HG02885 (cell line): ENCODE measurements around the gene GK2.

Experiments
- ATAC-seq: cut with Tn5 transposase; IDR thresholded peaks from one replicate; pipeline ENCODE4 v1.9.1; 2021; ENCODE audit warnings: mild to moderate bottlenecking; ENCODE audit not compliant: unreplicated experiment, poor library complexity

The GK2 gene

DNA sequence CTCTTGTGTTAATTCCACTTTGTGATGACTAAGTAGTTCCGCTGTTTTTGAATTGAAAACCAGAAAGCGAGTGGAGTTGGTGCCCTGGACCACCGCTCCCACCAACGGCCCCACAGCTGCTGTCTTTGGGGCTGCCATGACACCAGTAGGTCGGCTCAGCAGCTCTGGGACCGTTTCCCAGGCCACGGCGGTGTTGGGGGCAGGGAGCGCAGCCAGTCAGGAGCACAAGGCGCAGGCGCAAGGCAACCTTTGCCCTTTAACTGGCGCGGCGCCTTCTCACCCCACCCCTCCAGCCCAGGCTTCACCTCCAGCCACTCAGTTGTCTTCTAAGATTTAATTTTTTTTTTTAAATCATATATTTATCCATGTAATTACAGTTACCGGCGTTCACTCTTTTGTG, at the start of gene GK2:
Gene GK2, minus strand, starts transcription at position 166 of the 400 bp plus-strand sequence. Its CDS starts 28 bp downstream, at position 138.
- ATAC-seq = no peak

DNA sequence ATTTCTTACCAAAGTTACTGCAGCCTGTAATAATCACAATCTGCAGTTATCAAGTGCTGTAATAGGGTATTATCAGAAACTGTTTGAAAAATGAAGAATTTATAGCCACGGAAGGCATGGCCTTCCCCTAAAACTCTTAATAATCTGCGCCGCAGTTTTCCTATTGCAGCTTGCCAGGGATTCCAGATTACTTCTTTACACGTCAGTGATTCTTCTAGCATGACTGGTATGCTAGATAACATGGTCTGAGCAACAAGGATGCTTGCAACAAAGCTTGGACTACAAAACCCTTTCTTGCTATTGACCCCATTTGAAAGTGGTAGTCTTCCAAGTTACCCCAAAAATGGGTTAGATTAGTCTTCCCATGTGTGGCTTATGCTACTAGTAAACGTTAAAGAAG, 47.2 kb upstream of the GK2 start:
- ATAC-seq = no peak

DNA sequence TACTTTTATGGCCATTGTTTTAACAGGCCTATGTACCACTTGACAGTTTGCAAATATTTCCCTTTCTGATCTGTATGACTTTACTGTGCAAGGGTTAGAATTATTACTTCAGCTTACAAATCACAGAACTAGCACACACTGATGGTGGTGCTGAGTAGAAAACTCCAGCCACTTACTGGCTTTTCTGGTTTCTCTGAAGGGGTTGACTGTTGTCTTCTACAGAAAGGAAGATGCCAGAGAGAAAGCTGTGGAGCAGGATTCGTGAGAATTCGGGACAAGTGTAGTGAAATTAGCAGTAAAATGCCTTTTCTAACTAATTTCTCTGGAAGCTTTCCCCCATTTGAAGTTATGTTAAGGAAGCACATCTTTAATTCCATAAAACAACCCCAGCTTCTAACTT, 46.6 kb upstream of the GK2 start:
- no peak for ATAC-seq

DNA sequence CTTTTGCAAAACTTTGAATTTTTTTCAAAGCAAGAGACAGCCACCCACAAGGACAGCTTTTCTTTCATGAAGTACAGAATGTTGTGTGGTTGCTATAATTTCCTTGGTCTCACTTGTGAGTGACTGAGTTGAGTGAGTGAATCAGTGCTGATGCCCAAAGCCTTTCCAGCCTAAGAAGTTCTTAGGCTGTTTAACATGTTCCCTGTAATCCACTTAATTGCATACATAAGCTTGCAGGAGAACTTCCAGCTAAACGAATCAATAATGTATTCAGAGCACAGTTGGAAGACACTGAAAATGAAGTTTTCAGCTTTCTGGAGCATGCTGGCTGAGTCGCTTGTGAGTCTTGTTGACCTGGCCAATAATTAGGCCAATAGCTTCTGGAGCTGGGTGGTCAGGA, 42.0 kb upstream of the GK2 start:
- no peak for ATAC-seq

DNA sequence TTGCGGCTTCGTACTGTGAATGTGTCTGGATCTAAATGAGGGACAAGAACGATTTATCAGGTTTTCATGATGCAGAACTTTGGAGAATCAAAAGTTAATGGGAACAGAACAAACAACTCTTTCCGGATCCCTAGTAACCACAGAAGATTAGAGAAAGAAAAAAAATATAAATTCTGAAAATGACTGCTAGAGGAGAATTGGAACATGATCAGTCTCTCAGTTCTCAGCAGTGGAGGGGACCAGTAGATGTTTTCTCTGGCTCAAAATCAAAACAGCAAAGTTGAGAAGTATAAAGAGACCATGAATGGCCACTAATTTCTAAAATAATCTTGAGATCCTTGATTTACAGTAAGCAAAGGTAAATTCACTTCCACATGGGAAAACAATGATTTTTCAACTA, 38.1 kb upstream of the GK2 start:
- ATAC-seq = no peak

DNA sequence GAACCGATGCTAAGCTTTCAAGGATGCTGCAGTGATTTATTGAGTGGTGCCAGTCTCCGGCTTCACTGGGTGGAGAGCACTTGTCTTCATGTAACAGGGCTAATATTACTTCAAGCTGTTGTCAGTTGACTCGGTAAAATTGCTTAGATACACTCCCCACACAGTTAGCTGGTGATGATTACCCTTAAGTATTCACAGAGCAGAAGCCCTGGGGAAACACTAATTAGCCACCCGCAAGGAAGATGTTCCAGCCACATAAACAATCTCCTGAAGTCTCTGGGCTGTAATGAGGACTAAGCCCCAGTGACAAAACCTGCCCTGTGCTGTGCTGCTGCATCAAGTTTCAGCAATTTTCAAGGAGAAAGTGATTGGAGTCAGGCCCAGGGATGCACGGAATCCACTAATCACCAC, 37.3 kb upstream of the GK2 start:
- no peak for ATAC-seq

DNA sequence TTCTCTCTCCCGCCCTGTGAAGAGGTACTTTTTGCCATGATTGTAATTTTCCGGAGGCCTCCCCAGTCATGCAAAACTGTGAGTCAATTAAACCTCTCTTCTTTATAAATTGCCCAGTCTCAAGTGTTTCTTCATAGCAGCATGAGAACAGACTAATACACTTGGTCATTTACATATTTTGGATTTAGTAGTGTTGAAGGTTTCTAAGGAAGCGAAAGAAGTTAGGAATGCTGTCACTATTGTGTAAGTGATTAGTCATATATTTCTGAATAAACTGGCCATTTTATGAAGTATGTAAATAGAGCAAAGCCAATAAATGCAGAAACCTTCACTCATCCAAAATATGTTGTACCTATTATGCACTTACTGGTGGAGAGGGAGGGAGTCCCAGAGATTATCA, 34.4 kb upstream of the GK2 start:
- ATAC-seq = no peak

DNA sequence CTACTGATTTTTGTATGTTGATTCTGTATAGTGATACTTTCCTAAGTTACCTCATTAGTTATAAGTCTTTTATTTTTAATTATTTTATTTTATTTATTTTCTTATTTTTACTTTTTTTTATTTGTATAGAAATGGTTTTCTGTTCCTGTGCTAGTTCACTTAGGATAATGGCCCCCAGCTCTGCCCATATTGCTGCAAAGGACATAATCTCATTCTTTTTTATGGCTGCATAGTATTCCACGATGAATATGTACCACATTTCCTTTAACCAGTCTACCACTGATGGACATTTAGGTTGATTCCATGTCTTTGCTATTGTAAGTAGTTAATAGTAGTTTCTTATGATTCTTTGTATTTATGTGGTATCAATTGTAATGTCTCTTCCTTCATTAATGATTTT, 31.5 kb upstream of the GK2 start:
- ATAC-seq = no peak

DNA sequence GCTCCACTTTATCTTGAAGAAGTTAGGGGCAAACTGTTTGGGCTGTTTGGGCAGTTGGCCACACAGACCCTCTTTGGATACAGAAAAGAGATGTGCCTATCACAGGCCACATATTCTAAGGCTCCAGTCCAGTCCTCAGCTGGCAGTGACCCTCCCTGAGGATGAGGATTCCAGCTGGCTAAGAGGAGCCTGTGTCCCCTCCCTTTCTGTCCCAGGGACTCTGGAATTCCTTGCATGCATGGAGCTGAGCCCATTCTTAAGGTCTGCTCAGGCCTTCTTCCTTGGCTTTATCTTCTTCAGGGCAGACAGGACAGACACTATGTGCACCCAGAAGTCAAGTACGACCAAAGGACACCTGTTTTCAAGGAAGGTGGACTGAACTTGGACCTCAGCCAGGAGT, 23.8 kb upstream of the GK2 start:
- no peak for ATAC-seq

DNA sequence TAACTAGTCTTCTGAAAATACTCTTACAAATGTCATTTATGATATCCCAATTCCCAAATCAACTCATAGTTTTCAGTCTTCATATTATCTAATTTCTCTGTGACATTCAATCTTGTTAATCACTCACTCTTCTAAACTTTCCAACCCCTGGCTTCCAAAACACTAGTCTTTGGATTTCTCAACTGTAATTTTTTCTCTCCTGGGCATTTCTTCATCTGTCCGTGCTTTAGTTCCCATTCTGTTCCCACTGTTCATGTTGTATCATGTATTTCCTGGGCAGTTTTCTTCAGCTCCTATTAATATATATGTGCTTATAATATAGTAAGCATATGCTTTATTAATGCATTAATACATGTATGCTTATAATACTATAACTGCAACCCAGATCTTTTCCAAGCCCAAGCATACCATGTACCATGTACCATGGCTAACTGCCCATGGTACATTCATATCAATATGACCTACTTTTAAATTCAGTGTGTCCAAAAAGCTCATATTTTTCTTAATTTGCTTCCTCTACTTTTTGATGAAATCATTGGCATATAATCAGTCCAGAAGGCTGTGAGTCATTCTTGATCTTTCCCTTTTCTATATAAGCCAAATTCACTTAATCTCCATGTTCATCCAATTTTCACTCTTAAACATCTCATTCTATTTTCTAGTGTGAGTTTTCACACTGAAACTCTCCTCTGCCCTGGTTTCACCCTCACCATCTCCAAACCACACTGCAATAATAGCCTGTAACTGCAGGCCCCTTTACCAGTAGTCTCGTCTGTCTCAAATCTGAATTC, 21.3 kb upstream of the GK2 start:
- ATAC-seq = no peak

DNA sequence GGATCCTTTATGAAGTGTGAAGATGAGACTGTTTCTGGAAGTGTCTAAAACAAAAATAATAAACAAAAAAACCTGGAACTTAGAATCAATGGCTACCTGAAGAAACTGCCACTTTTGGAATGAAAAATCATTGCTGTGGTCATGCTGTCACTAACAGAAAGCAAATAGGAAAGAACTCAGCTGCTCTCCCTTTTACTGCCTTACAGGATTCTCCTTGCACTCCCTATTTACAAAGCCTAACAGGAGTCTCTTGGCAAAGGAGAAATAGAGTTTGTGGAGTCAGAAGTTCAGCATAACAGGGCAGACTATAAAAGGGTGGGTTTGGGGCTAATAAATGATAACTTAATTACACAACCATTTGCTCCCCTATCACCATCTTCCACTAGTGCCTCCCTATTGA, 19.0 kb upstream of the GK2 start:
- ATAC-seq = no peak

DNA sequence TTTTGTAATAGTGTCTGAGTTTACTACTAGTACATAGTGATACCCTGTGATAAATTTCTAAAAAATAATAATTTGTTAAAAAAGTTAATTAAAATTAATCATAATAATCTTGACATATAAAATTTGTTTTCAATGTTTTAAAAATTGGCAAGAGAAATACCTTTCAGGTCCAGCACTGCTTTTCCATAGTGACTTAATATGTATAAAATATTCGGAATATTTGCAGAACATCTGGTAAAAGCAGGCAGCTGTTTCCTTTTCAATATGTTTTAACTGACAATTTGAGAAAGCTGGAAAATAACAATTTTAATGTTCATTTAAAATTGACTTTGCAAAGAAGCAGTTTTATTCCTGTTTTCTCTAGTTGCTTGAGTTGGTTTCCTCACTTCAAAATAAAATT, 17.6 kb upstream of the GK2 start:
- ATAC-seq = no peak

DNA sequence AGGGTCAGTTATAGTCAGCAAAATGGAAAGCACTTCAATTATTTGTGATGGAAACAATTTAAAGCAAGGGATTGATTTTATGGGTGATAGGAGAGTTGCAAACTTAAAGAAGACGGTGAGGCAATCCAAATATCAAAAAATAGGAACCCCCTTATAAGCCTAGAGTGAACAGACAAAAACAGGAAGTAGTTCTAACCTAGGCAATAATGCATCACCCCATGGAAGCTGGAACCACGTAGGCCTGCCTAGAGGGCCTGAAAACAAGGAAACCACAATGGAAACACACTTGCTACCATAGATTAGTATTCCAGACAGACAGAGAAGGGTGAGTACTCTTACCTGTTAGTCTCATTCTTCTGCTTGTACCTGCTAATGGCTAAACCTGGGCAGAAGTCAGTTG, 13.5 kb upstream of the GK2 start:
- no peak for ATAC-seq

DNA sequence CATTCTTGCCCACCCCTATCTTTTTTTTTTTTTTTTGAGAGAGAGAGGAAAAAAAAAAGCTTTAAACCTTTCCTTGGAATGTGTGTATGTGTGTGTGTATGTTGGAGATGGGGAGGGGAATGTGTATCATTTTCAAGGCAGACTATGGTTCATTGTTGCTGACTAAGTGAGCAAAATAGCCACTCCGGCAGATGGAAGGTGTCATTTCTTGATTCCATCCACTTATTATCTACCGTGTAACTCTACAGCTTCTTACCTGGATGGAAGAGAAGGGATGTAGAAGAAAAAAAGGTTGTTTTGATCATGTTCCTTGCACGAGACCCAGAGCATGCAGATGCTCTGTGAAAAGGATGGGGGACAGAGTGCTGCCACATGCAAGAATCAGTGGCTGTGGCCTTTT, 5.9 kb upstream of the GK2 start:
- ATAC-seq = no peak

DNA sequence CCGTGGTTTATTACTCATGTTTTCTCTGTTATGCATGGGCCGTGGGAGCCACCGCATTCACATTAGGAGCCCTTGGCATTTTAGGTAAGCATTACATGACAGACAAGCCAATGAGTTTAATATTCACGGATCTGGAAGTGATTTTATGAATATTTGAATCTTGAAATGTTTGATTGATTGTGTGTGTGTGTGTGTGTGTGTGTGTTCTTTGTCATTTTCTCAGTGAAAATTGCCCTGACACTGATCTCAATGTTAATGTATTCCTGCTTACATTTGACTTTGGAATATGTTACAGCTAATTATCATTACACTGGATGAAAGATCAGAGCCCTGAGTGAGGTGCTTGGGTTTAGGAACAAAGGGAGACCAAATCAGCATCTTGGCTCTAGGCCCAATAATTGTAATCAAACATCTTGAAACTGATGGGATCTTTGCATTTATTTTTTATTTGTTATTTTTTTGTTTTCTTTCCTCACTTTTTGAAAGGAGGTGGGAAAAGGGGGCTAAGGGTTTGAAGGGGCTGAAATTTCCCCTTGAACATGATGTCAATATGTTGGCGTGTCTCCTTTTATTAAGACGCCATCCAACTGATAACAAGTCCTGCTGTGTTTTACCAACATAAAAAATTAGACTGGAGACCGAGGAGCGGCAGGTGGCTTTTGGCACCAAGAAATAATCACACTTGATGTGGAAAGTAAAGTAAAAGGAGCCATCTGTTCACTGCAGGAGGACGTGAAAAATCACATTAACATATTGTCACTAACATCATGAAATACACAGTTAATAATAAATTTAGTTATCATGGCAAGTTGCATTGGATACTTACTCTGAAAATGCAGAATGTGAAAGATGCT, 5.2 kb upstream of the GK2 start:
- ATAC-seq = no peak

DNA sequence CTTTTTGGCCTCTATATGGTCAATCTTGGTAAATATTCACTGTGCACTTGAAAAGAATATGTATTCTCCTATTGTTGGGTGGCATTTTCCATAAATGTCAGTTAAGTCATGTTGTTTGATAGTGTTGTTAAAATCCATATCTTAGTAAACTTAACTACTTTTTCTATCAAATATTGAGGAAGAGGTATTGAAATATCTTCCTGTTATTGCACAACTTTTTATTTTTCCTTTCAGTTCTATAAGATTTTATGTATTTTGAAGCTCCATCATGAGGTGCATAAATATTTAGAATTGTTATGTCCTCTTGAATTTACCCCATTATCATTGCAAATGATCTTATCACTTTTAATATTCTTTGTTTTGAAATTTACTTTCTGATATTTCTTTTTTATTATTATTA, 3.4 kb downstream of the GK2 start:
- ATAC-seq = no peak

DNA sequence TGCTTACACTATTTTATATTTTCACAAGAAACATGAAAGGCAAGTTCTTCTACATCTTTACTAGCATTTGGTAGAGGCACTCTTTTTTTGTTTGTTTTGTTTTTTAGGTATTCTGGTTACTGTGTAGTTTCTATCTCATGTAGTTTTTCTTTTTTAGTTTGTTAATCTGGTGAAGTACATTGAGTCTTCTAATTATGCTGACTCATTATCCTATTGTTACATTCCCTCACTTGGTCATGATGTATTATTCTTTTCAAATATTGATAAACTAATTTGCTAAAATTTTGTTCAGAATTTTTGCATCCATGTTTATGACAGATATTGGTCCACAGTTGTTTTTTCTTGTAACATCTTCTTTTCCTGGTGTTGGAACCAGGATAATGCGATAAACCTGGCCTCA, 4.7 kb downstream of the GK2 start:
- no peak for ATAC-seq

DNA sequence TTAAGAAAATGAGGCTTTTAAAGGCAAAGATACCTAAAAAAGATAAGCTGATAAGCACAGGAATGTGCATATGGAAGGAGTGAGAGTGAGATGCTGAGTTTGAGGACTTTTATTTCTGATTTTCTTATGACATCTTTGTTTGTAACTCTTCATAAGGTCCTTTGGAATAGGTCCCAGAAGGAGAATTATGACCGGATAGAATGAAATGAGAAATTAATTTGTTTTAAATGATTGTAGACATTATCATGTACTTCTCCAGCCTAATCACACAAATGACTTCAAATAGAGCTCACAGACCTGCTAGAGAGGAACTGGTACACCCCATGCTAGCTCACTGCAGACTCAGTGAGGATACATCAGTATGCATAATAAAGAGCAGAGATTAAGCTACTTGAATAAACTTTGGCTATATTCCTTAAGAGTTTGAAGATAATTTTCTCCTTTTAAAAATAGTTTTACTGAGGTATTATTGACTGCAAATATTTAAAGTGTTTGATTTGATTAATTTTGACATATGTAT, 5.6 kb downstream of the GK2 start:
- ATAC-seq = no peak

DNA sequence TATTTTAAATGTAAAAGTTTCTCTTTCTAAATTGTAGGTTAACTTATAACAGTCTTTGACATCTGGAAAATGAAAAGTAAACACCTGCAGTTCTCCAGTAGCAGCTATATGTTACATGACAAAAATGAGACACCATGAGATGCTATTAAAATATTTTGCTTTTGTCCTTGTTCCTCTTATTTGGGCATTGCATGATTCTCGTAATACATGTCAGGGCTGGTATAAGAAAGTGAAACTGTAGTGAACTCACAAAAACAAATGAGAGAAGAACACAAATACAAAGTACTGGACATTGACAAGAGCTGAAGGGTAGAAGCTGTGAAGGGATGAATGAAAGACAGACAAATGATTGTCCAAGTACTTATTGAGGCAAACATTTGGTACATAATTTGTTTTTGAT, 9.0 kb downstream of the GK2 start:
- ATAC-seq = no peak

DNA sequence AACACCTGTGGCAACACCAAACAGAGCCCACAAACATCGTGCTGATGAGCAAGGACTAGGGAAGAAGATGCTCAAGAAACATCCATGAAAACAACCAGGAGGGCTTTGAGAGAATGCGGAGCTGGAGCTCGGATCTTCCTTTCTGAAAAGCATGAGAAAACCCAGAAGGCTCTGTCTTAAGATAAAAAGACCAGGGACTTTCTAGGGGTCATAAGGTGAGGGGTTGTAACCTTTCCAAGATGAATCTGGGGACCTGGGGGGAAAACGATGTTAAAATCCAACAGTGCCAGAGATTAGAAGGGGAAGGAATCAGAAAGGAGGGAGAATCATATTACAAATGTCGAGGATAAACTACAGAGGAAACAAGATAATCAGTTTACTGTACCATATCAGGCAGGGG, 10.1 kb downstream of the GK2 start:
- ATAC-seq = no peak

DNA sequence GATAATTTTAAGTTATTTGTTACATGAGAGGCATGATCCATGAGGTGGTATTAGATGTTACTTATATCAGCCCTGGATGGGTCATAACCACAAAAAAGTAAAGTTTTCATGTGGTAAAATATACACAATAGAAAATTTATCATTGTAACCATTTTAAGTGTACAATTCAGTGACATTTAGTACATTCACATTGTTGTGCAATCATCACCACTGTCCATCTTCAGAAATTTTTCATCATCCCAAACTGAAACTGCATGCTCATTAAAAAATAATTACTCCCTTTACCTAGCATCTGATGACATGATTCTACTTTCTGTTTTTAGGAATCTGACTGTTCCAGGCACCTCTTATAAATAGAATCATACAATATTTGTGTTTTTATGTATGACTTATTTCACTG, 11.2 kb downstream of the GK2 start:
- ATAC-seq = no peak

DNA sequence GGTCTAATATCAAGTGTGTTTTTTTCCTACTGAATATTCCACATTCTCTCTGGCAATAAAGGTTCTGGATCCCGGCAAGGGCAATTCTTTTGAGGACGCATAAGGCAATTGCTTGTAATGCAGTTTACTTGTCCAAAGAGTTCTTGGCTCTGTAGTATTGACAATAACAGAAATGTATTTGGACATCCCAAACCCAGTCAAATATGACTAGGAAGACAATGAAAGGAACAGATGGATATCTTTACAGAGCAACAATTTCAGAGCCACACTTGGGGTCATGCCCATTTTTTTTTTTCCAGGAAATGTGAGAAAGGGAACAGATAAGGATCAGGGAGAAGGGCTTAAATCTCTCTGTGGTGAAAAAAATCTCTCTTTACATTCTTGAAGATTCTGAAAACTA, 12.2 kb downstream of the GK2 start:
- ATAC-seq = no peak
